Keratinocyte (primary cell): ENCODE measurements around the gene MRPL24. TPM values are rescaled to one million over a fixed set of nuclear protein-coding genes. Genes with fewer than 3 reads are reported as not detected.
A peak's percentile ranks its signal among the peaks of the same experiment; 100 is the strongest.

Experiments used
- DNase-seq: peaks from one replicate; pipeline ENCODE4 v3.0.0-alpha.2; 2011; ENCODE audit warnings: low read depth, missing footprints, low spot score
- FAIRE-seq: peaks from 2 replicates; lab custom pipeline; 2011; peaks lifted over from hg19 to GRCh38; lab: Jason Lieb, UNC
- H2AFZ ChIP-seq: 2 replicates; pipeline ENCODE4 v1.6.0; 2012; ENCODE audit warnings: low read length, control low read depth, inconsistent platforms; ENCODE audit not compliant: control insufficient read depth
- H3K27ac ChIP-seq: 2 replicates; pipeline ENCODE4 v1.5.1; 2011; ENCODE audit warnings: low read length; ENCODE audit not compliant: control insufficient read depth, insufficient read depth
- H3K27me3 ChIP-seq: 3 replicates; pipeline ENCODE4 v1.6.0; 2011; ENCODE audit warnings: low read length; ENCODE audit not compliant: control insufficient read depth, insufficient read depth; ENCODE audit errors: extremely low read depth
- H3K36me3 ChIP-seq, 2 experiments: 2 replicates in 1 of 2; 3 replicates in 1 of 2; pipeline ENCODE4 v1.5.1; 2011; ENCODE audit warnings: low read length in 2 of 2, mild to moderate bottlenecking in 1 of 2; ENCODE audit not compliant: control insufficient read depth in 2 of 2, insufficient read depth in 2 of 2; ENCODE audit errors: extremely low read depth in 1 of 2
- H3K4me1 ChIP-seq: 3 replicates; pipeline ENCODE4 v1.5.1; 2011; ENCODE audit warnings: low read length; ENCODE audit not compliant: control insufficient read depth, insufficient read depth; ENCODE audit errors: extremely low read depth
- H3K4me2 ChIP-seq: 3 replicates; pipeline ENCODE4 v1.6.0; 2011; ENCODE audit warnings: low read depth, low read length; ENCODE audit not compliant: control insufficient read depth, insufficient read depth; ENCODE audit errors: extremely low read depth
- H3K4me3 ChIP-seq, 3 experiments: fragments of 200-600 bp in 1 of 3; sonication (generic) in 1 of 3; 2 replicates in 2 of 3; 3 replicates in 1 of 3; pipeline ENCODE4 v1.5.1; 2011 to 2016; ENCODE audit warnings: low read length in 3 of 3, mild to moderate bottlenecking in 3 of 3, control low read depth in 2 of 3, inconsistent platforms in 1 of 3, low read depth in 1 of 3, mixed read lengths in 1 of 3, mixed run types in 1 of 3, moderate library complexity in 1 of 3; ENCODE audit not compliant: control insufficient read depth in 2 of 3, insufficient read depth in 2 of 3; ENCODE audit errors: extremely low read depth in 1 of 3
- H3K79me2 ChIP-seq: 2 replicates; pipeline ENCODE4 v1.6.0; 2012; ENCODE audit warnings: low read length; ENCODE audit not compliant: control insufficient read depth, insufficient read depth
- H3K9ac ChIP-seq: 3 replicates; pipeline ENCODE4 v1.6.0; 2011; ENCODE audit warnings: low read length; ENCODE audit not compliant: control insufficient read depth, insufficient read depth; ENCODE audit errors: extremely low read depth
- H3K9me1 ChIP-seq: 3 replicates; pipeline ENCODE4 v1.6.0; 2011; ENCODE audit warnings: low read length; ENCODE audit not compliant: control insufficient read depth, insufficient read depth; ENCODE audit errors: extremely low read depth
- H3K9me3 ChIP-seq: 2 replicates; pipeline ENCODE4 v1.5.1; 2012; ENCODE audit warnings: low read depth, low read length; ENCODE audit not compliant: control insufficient read depth
- H4K20me1 ChIP-seq: 3 replicates; pipeline ENCODE4 v1.6.0; 2011; ENCODE audit warnings: low read length; ENCODE audit not compliant: control insufficient read depth, insufficient read depth; ENCODE audit errors: extremely low read depth
- CTCF ChIP-seq, 3 experiments: IDR thresholded peaks in 1 of 3; conservative IDR thresholded peaks in 1 of 3; optimal IDR thresholded peaks in 1 of 3; 2 replicates in 2 of 3; 3 replicates in 1 of 3; pipeline versions ENCODE3 to v1.5.1; 2011; ENCODE audit warnings: low read length in 3 of 3, mild to moderate bottlenecking in 3 of 3, moderate library complexity in 2 of 3, control low read depth in 1 of 3, inconsistent platforms in 1 of 3; ENCODE audit not compliant: insufficient read depth in 2 of 3; ENCODE audit errors: extremely low read depth in 1 of 3
- EZH2 ChIP-seq: IDR thresholded peaks from one replicate; pipeline ENCODE4 v1.6.1; 2012; ENCODE audit warnings: inconsistent platforms, mild to moderate bottlenecking, low read length, moderate library complexity
- dilution Hi-C: fragments of 300-500 bp; cut with MboI; formaldehyde crosslinking; loops from one replicate; pipeline ENCODE4 v1.7.0; 2020; ENCODE audit warnings: low sequenced_read_pairs; ENCODE audit not compliant: extremely low pct_ligation_motif_present
- polyA plus RNA-seq, 5 experiments: library from polyadenylated mRNA; depleted of rRNA in 3 of 5; stranded (reverse) in 3 of 5; stranded (forward) in 1 of 5; unstranded in 1 of 5; fragments of >200 nt; gene quantifications; 1 replicate in 1 of 5; 2 replicates in 3 of 5; 3 replicates in 1 of 5; pipeline versions ENCODE4 v1.2.1 to v1.2.3, GENCODE V29; 2011 to 2012; ENCODE audit warnings: missing spikeins in 2 of 5, low read depth in 1 of 5, low replicate concordance in 1 of 5

MRPL24 gene
- polyA plus RNA-seq, 1 donor (not counting 4 experiments of a cell fraction or from before 2014, with no cell fraction given), result 157 TPM

- FAIRE-seq (no peak), DNase-seq (no peak)
- TF ChIP-seq EZH2, result no peak
- TF ChIP-seq CTCF (optimal IDR thresholded peaks at IDR 0.05 in 1 of 3, IDR thresholded peaks at IDR 0.05 in 1 of 3, conservative IDR thresholded peaks at IDR 0.05 in 1 of 3; ENCODE audit: extremely low read depth in 1 of 3, insufficient read depth in 2 of 3, low read length in 3 of 3), result no peak
- H3K9me1 ChIP-seq, result peaks cover 2% of the 10 kb centered on the region
- no peak overlapping the region for H3K4me2 ChIP-seq
- dilution Hi-C loops, result no loop called here
- no peaks in the 10 kb centered on the region for H3K9me3 ChIP-seq
- no peak overlapping the region for H3K4me3 ChIP-seq
- H2AFZ ChIP-seq, result no peak overlapping the region
- no peak overlapping the region for H3K27ac ChIP-seq
- H3K9ac ChIP-seq, result no peak overlapping the region
- peaks cover 4 to 8% of the 10 kb centered on the region in 2 experiments for H3K36me3 ChIP-seq
- peaks cover 10% of the 10 kb centered on the region for H4K20me1 ChIP-seq
- peaks cover 5% of the 10 kb centered on the region for H3K4me1 ChIP-seq
- H3K27me3 ChIP-seq, result no peaks in the 10 kb centered on the region
- peaks cover 82% of the 10 kb centered on the region for H3K79me2 ChIP-seq
Measured at GRCh38 chr1:156775799-156776198, 34.9 kb upstream of the MRPL24 start.

DNA sequence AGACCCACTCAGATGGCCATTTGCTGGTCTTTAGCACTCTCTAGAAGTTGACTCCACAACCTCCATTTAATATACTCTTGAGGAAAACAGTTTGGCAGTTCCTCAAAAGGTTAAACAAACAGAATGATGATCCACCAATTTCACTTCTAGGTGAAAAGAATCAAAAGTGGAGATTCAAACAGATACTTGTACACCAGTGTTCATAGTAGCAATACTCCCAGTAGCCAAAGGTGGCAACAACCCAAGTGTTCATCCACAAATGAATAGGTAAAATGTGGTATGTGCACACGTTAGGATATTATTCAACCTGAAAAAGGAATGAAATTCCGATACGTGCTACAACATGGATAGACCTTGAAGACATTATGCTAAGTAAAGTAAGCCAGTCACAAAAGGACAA is 32.7 kb upstream of the MRPL24 start:
- Histone ChIP-seq H3K4me2 (no peak overlapping the region), H3K9ac (no peak overlapping the region), H3K4me1 (peaks cover 13% of the 10 kb centered on the region), H3K4me3 (no peak overlapping the region), H3K9me3 (no peaks in the 10 kb centered on the region), H3K9me1 (peaks cover 3% of the 10 kb centered on the region), H3K27me3 (no peaks in the 10 kb centered on the region), H3K27ac (no peak overlapping the region), H4K20me1 (peaks cover 10% of the 10 kb centered on the region), H2AFZ (no peak overlapping the region), H3K79me2 (peaks cover 90% of the 10 kb centered on the region), H3K36me3 (peaks cover 9 to 10% of the 10 kb centered on the region in 2 experiments)
- TF ChIP-seq CTCF (optimal IDR thresholded peaks at IDR 0.05 in 1 of 3, IDR thresholded peaks at IDR 0.05 in 1 of 3, conservative IDR thresholded peaks at IDR 0.05 in 1 of 3; ENCODE audit: extremely low read depth in 1 of 3, insufficient read depth in 2 of 3, low read length in 3 of 3), result peak in 1 of 3 experiments; percentile 21
- TF ChIP-seq EZH2, result no peak
- FAIRE-seq, result no peak
- dilution Hi-C loops, result no loop called here
- DNase-seq, result no peak
